HG03469 (cell line): ENCODE results near the gene MCCD1.
"Not testable (repeated sequence)": the region's sequence is repeated elsewhere in the genome, so short reads cannot be mapped to it uniquely, and the experiment has no call there.

Experiments
- ATAC-seq: cut with Tn5 transposase; IDR thresholded peaks from one replicate; pipeline ENCODE4 v1.9.1; 2021; ENCODE audit warnings: mild to moderate bottlenecking, moderate library complexity, moderate number of reproducible peaks; ENCODE audit not compliant: unreplicated experiment

MCCD1 gene

GRCh38 chr6:31541658-31542521, 13.1 kb downstream of the MCCD1 start, which contains the start of gene DDX39B:
DDX39B (minus strand) TSS chr6:31542003; CDS start chr6:31540532, 1,471 bp downstream.
- ATAC-seq = peak; percentile 44

- ATAC-seq = no peak
Observed at GRCh38 chr6:31543639-31544038, 14.9 kb downstream of the MCCD1 start.

- no peak for ATAC-seq
Observed at GRCh38 chr6:31544676-31545075, 15.9 kb downstream of the MCCD1 start.

GRCh38 chr6:31545291-31545690, 16.5 kb downstream of the MCCD1 start:
- no peak for ATAC-seq

- peak; percentile 30 for ATAC-seq
Observed at GRCh38 chr6:31546339-31546957, 17.7 kb downstream of the MCCD1 start, which contains the start of gene ATP6V1G2. ATP6V1G2 (minus strand) TSS chr6:31546608; CDS start chr6:31546559, 49 bp downstream.

GRCh38 chr6:31546958-31547726, 18.4 kb downstream of the MCCD1 start, which contains the start of gene NFKBIL1:
NFKBIL1 (plus strand) TSS chr6:31547608; CDS start chr6:31547695, 87 bp downstream.
- ATAC-seq = peak; percentile 38

- ATAC-seq = no peak
Observed at GRCh38 chr6:31547727-31548543, 19.2 kb downstream of the MCCD1 start.

GRCh38 chr6:31548544-31548873, 19.7 kb downstream of the MCCD1 start:
- no peak for ATAC-seq

GRCh38 chr6:31551371-31551770, 22.6 kb downstream of the MCCD1 start:
- not testable (repeated sequence) for ATAC-seq

- no peak for ATAC-seq
Observed at GRCh38 chr6:31556307-31556706, 27.5 kb downstream of the MCCD1 start.

GRCh38 chr6:31557443-31558317, 28.9 kb downstream of the MCCD1 start:
- ATAC-seq = no peak

GRCh38 chr6:31558318-31558625, 29.5 kb downstream of the MCCD1 start:
- no peak for ATAC-seq

GRCh38 chr6:31558631-31559500, 30.1 kb downstream of the MCCD1 start:
- ATAC-seq = no peak

- ATAC-seq = no peak
Observed at GRCh38 chr6:31559606-31559957, 30.8 kb downstream of the MCCD1 start.

- ATAC-seq = peak; percentile 36
Observed at GRCh38 chr6:31559958-31560696, 31.4 kb downstream of the MCCD1 start.

- ATAC-seq = no peak
Observed at GRCh38 chr6:31560697-31561058, 31.9 kb downstream of the MCCD1 start.

GRCh38 chr6:31567531-31568370, 39.0 kb downstream of the MCCD1 start:
- no peak for ATAC-seq
